ENCODE measurements around the gene PAX2. TPM values are rescaled to one million over a fixed set of nuclear protein-coding genes. Genes with fewer than 3 reads are reported as not detected.

Gene PAX2
- total RNA-seq, 1 donor from 2014 or later, result 71.3 TPM

DNA sequence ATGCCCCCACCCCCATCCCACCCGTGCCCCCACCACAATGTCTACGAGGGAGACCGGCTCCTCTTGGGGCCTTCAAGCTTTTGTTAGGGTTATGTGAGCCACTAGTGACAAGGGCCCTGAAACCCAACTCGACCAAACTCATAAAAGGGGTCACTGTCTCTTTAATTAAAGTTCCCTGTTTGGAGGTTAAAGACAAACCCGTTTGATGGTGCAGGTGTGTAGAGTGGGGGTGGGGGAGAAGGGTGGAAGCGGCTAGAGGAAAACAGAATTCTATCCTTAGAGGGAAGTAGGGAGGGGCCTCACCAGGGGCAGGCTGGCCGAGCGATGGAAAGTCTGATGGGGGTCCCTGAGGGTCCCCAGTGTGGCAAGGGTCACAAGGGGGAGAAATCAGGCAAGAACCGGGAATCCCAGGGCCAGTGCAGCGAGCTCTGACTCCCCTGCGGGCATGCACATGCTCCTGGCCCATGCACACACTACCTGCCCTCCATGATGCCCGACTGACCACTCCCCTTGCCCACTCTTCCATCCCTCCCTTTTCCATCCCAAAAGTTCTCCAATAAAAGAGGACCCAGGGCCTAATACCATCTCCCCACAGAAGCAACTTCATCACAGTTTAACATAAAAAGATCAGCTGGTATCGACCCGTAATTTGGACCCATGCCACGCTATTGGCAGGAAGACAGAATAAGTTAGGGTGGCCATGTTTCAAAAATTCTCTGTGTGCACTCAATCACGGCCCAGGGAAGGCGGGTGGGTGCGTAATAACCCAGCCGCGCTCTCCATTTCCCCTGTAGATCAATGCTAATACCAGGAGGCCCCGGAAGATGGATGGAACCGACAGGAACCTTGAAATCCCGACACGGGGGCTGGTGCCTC is 131.4 kb downstream of the PAX2 start:
- no peak for DNase-seq (ENCODE audit: low read depth)

DNA sequence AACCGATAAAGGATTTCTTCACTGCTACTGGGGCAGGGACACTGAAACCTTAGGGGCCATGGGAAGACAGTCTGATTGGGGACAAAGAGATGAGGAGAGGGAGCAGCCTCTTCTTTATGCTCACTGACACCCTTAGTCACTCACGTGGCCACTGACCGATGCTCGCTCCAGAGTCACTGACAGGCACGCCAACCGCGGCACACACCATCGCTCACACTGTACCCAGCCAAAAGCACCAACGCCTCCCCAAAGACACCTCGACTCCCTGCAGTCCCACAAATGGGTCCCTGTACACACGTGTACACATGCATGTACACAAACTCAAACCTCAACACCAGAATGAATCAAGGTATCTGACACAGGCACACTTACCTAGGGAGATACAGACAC is 132.1 kb downstream of the PAX2 start:
- DNase-seq (ENCODE audit: low read depth), result no peak

DNA sequence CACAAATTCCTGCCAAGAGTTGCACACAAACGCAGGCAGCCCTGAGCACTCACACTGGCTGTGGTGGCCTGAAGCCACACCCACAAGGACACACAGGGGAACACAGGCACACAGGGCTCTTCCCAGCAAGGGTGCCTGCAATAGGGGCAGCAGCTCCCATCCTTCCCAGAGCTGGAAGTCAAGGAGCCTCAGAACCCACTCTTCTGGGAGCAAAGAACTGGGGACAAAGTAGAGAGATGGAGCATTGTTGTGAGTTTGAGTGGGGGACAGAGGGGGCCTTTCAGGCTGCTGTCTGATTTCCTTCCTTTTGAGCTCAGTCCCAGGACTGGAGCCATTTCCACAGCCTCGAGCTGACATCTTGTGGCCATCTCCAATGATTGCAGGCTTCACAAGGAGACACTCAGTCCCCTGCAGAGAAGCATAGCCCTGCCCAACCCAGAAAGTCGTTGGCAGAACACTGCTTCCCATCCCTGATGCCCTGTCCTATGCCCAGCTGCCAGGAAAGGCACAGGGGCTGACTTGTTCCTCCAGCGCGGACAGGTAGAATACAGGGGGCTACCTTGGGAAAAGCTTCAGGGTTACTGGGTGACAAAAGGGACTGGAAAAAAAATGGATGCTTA is 133.0 kb downstream of the PAX2 start:
- DNase-seq (ENCODE audit: low read depth), result peak; percentile 64

Other genes with a start within 250 kb of the PAX2 start
- 0.17 and 3.5 TPM in 2 replicates for gene SEC31B, start 225.7 kb upstream of the PAX2 start, total RNA-seq
- 99.1 and 131 TPM in 2 replicates for gene NDUFB8, start 215.7 kb upstream of the PAX2 start, total RNA-seq
- gene HIF1AN, start 209.6 kb upstream of the PAX2 start, total RNA-seq, result 6.4 and 20.6 TPM in 2 replicates
- 17.5 and 25.7 TPM in 2 replicates for gene SLF2, start 167.4 kb downstream of the PAX2 start, total RNA-seq
- gene SEMA4G, start 223.9 kb downstream of the PAX2 start, total RNA-seq, result 0.69 and 7.0 TPM in 2 replicates
- 43.2 and 54.9 TPM in 2 replicates for gene MRPL43, start 241.9 kb downstream of the PAX2 start, total RNA-seq
- gene TWNK, start 242.0 kb downstream of the PAX2 start, total RNA-seq, result 8.7 and 16.8 TPM in 2 replicates